Tibial nerve (tissue), 4 donors: Measurements from ENCODE around the gene TMEM255B.
"Not testable (repeated sequence)": the region's sequence is repeated elsewhere in the genome, so short reads cannot be mapped to it uniquely, and the experiment has no call there.

Experiments
- CTCF ChIP-seq, 5 experiments: fragments of 200-600 bp in 3 of 5; fragments of 450-650 bp in 2 of 5; sonication (generic) in 3 of 5; IDR thresholded peaks; one replicate each; pipeline ENCODE4 v1.5.1; 2016 to 2019; ENCODE audit warnings: antibody characterized with exemption in 5 of 5, mild to moderate bottlenecking in 3 of 5, moderate library complexity in 2 of 5
- EP300 ChIP-seq, 2 donors: sonication (generic); formaldehyde crosslinking; IDR thresholded peaks; one replicate each; pipeline ENCODE4 v1.6.1; 2017; ENCODE audit warnings: antibody characterized with exemption in 2 of 2, mild to moderate bottlenecking in 1 of 2

- not testable (repeated sequence) for TF ChIP-seq CTCF, EP300 (IDR thresholded peaks at IDR 0.05)
Observed at GRCh38 chr13:113795362-113795761, 36.3 kb downstream of the TMEM255B start.
